ENCODE results near the gene NEDD1. TPM values are rescaled to one million over a fixed set of nuclear protein-coding genes. Genes with fewer than 3 reads are reported as not detected.

Gene NEDD1
- total RNA-seq, 4 donors from 2014 or later: 7.1 to 20.6 (median 10.5) TPM

- Histone ChIP-seq H3K36me3 (no peaks in the 10 kb centered on the region), H3K4me1 (peaks cover 0 to 8% (median 3%) of the 10 kb centered on the region in 4 donors), H3K9me3 (no peaks in the 10 kb centered on the region), H3K4me3 (no peak overlapping the region), H3K27me3 (no peaks in the 10 kb centered on the region), H3K27ac (no peak overlapping the region)
- no peak for DNase-seq
- no peak for TF ChIP-seq POLR2A (IDR thresholded peaks at IDR 0.05)
- no peak for TF ChIP-seq CTCF (IDR thresholded peaks at IDR 0.05)
Observed at GRCh38 chr12:96980991-96981414, 73.9 kb downstream of the NEDD1 start.

GRCh38 chr12:96981911-96982310 is 74.9 kb downstream of the NEDD1 start:
- DNase-seq: no peak
- TF ChIP-seq CTCF (IDR thresholded peaks at IDR 0.05): no peak
- TF ChIP-seq POLR2A (IDR thresholded peaks at IDR 0.05): no peak
- no peaks in the 10 kb centered on the region for H3K27me3 ChIP-seq
- H3K9me3 ChIP-seq: no peaks in the 10 kb centered on the region
- H3K27ac ChIP-seq: no peak overlapping the region
- H3K36me3 ChIP-seq: no peaks in the 10 kb centered on the region
- no peak overlapping the region for H3K4me3 ChIP-seq
- peaks cover 0 to 9% (median 3%) of the 10 kb centered on the region in 4 donors for H3K4me1 ChIP-seq

GRCh38 chr12:96982671-96983070 is 75.6 kb downstream of the NEDD1 start:
- H3K27me3 ChIP-seq: no peaks in the 10 kb centered on the region
- no peaks in the 10 kb centered on the region for H3K9me3 ChIP-seq
- no peaks in the 10 kb centered on the region for H3K36me3 ChIP-seq
- TF ChIP-seq CTCF (IDR thresholded peaks at IDR 0.05): no peak
- no peak overlapping the region for H3K4me3 ChIP-seq
- H3K4me1 ChIP-seq: peaks cover 0 to 9% (median 3%) of the 10 kb centered on the region in 4 donors
- DNase-seq: no peak
- no peak overlapping the region for H3K27ac ChIP-seq

- peak; percentile 43 to 81 (median 63) for TF ChIP-seq CTCF (IDR thresholded peaks at IDR 0.05)
- TF ChIP-seq POLR2A (IDR thresholded peaks at IDR 0.05): no peak
- Histone ChIP-seq H3K36me3 (no peaks in the 10 kb centered on the region), H3K9me3 (no peaks in the 10 kb centered on the region), H3K4me3 (peak overlapping the region; percentile 21 to 60 (median 41)), H3K27ac (no peak overlapping the region), H3K27me3 (no peaks in the 10 kb centered on the region), H3K4me1 (peaks cover 0 to 9% (median 3%) of the 10 kb centered on the region in 4 donors)
- DNase-seq: peak in 1 of 3 donors; percentile 57
Observed at GRCh38 chr12:96985515-96986362, 78.7 kb downstream of the NEDD1 start.

GRCh38 chr12:96986883-96987523 is 79.9 kb downstream of the NEDD1 start:
- Histone ChIP-seq H3K27ac (no peak overlapping the region), H3K36me3 (no peaks in the 10 kb centered on the region), H3K27me3 (no peaks in the 10 kb centered on the region), H3K4me3 (no peak overlapping the region), H3K4me1 (peaks cover 0 to 9% (median 3%) of the 10 kb centered on the region in 4 donors), H3K9me3 (no peaks in the 10 kb centered on the region)
- TF ChIP-seq CTCF (IDR thresholded peaks at IDR 0.05): peak in 2 of 6 experiments; percentile 16 to 29
- TF ChIP-seq POLR2A (IDR thresholded peaks at IDR 0.05): no peak
- DNase-seq: no peak

Data from Peyer's patch (tissue), 4 donors.